RWPE2 (cell line): Measurements from ENCODE around the gene CD300LD.

Experiments
- ATAC-seq: fragments of 200-7000 bp; cut with Tn5 transposase; 3 replicates; pipeline ENCODE4 v1.9.1; 2021; ENCODE audit warnings: low read depth
- DNase-seq: peaks from one replicate; pipeline ENCODE4 v3.0.0-alpha.2; 2020; ENCODE audit warnings: low spot score
- H3K27ac ChIP-seq: fragments of 450-650 bp; 2 replicates; pipeline ENCODE4 v1.5.1; 2017; ENCODE audit warnings: mild to moderate bottlenecking; ENCODE audit not compliant: poor library complexity, severe bottlenecking
- H3K27me3 ChIP-seq: fragments of 250-450 bp; sonication (Bioruptor Pico); 2 replicates; pipeline ENCODE4 v1.5.1; 2021; ENCODE audit warnings: mild to moderate bottlenecking, moderate library complexity; ENCODE audit not compliant: insufficient read depth, poor library complexity, severe bottlenecking
- H3K36me3 ChIP-seq: fragments of 250-450 bp; sonication (Bioruptor Pico); 2 replicates; pipeline ENCODE4 v1.5.1; 2020; ENCODE audit warnings: low read depth, mild to moderate bottlenecking, moderate library complexity
- H3K4me1 ChIP-seq: fragments of 250-450 bp; sonication (Bioruptor Pico); 2 replicates; pipeline ENCODE4 v1.5.1; 2021; ENCODE audit warnings: mild to moderate bottlenecking, moderate library complexity; ENCODE audit not compliant: insufficient read depth, poor library complexity, severe bottlenecking
- H3K4me3 ChIP-seq: fragments of 250-450 bp; sonication (Bioruptor Pico); 2 replicates; pipeline ENCODE4 v1.5.1; 2021; ENCODE audit warnings: mild to moderate bottlenecking, moderate library complexity; ENCODE audit not compliant: severe bottlenecking
- H3K9me3 ChIP-seq: fragments of 250-450 bp; sonication (Bioruptor Pico); 2 replicates; pipeline ENCODE4 v1.5.1; 2021; ENCODE audit warnings: mild to moderate bottlenecking, moderate library complexity; ENCODE audit not compliant: severe bottlenecking
- CTCF ChIP-seq: fragments of 450-650 bp; IDR thresholded peaks from one replicate; pipeline ENCODE4 v1.5.1; 2017; ENCODE audit warnings: mild to moderate bottlenecking, moderate library complexity; ENCODE audit not compliant: poor library complexity, severe bottlenecking

The CD300LD gene

DNA sequence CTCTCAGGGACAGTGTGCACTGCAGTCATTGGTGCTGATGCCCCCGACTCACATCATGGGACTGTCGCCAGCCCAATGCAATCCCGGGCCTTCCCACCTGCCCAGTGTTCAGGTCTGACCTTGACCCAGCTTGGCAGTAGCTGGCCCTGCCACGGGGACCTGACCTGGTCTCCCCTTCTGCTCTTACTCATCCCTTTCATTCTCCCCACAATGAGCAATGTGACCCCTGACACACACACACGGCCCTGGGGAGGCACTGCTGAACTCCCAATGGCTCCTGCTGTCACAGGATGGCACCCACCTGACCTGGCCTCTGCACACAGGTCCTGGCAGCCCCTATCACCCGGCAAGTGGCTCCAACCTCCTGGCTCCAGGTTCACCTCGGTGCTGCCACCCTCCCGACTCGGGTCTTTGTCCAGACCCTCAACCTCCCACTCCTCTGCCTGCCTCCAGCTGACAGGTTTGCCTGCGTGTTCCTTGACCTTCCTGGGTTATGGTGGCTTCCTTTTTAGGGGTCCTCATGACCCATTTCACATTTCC lies 52.7 kb downstream of the CD300LD start:
- no peak for ATAC-seq
- Histone ChIP-seq H3K27me3 (peaks cover 21% of the 10 kb centered on the region), H3K9me3 (no peaks in the 10 kb centered on the region), H3K27ac (no peak overlapping the region), H3K4me3 (no peak overlapping the region), H3K4me1 (no peaks in the 10 kb centered on the region), H3K36me3 (no peaks in the 10 kb centered on the region)
- no peak for TF ChIP-seq CTCF
- DNase-seq = no peak

DNA sequence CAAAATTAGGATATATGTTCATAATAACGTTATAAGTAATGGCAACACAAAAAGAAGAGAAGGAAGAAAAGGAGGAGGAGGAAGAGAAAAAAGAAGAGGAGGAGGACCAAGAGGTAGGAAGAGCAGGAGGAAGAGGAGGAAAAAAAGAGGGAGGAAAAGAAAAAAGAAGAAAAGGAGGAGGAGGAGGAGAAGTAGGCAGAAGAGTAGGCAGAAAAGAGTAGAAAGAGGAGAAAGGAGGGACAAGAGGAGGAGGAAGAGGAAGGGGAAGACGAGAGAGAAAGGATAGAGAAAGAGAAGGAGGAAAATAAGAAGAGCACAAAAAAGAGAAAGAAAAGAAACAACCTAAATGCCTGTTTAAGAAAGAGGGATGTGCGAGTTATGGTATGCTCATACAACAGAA lies 55.2 kb downstream of the CD300LD start:
- no peak for DNase-seq
- no peak for TF ChIP-seq CTCF
- Histone ChIP-seq H3K4me1 (no peaks in the 10 kb centered on the region), H3K27me3 (peaks cover 22% of the 10 kb centered on the region), H3K36me3 (no peaks in the 10 kb centered on the region), H3K4me3 (no peak overlapping the region), H3K9me3 (no peaks in the 10 kb centered on the region), H3K27ac (no peak overlapping the region)
- ATAC-seq = no peak

- H3K9me3 ChIP-seq = no peaks in the 10 kb centered on the region
- H3K27me3 ChIP-seq = peaks cover 26% of the 10 kb centered on the region
- no peak for TF ChIP-seq CTCF
- DNase-seq = peak; percentile 9
- no peaks in the 10 kb centered on the region for H3K4me1 ChIP-seq
- no peak overlapping the region for H3K4me3 ChIP-seq
- no peak overlapping the region for H3K27ac ChIP-seq
- ATAC-seq = no peak
- no peaks in the 10 kb centered on the region for H3K36me3 ChIP-seq
These were observed 60.0 kb downstream of the CD300LD start for GRCh38 chr17:74532115-74532514.

DNA sequence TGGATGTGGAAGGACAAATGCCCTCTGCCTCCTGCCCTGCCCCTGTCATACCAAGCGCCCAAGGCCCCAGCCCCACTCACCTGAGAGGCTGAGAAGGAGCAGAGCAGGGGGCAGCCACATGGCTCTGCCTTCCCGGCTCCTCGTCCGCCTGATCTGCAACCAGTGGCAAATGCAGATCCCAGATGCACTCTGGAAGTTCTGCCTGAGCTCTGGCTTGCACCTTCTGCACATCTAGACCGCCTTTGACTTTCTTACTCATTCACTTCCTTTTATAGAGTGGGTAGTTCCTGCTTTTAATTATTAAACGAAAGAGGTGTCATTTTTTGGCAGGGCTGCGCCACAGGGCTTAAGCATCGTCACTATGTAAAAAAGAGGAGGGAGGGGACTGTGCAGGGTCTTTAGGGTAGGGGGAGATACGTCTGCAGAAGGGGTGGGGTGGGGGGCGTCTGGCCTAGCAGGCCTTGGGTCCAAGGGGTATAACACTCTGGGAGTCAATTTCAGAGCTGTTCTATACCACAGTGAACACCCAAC lies 60.8 kb downstream of the CD300LD start, which contains the start of gene CD300LB:
CD300LB (minus strand) TSS at position 245 of the 531 bp plus-strand sequence; CDS start at position 120, 125 bp downstream.
- Histone ChIP-seq H3K4me3 (no peak within 1 kb of the TSS), H3K9me3 (no peaks in the 10 kb centered on the region), H3K36me3 (no peaks in the 10 kb centered on the region), H3K4me1 (no peaks in the 10 kb centered on the region), H3K27me3 (peaks cover 19% of the 10 kb centered on the region), H3K27ac (no peak within 1 kb of the TSS)
- ATAC-seq = no peak
- peak; percentile 30 for DNase-seq
- no peak for TF ChIP-seq CTCF

DNA sequence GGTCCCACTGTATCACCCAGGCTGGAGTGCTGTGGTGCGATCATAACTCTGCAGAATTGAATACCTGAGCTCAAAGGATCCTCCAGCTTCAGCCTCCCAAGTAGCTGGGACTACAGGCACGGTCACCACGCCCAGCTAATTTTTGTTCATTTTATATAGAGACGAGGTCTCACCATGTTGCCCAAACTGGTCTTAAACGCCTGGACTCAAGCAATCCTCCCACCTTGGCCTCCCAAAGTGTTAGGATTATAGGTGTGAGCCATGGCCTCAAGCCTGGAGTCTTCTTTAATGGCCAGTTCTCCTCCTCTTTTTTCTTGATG lies 61.3 kb downstream of the CD300LD start:
- H3K27ac ChIP-seq = no peak overlapping the region
- no peaks in the 10 kb centered on the region for H3K9me3 ChIP-seq
- H3K36me3 ChIP-seq = no peaks in the 10 kb centered on the region
- DNase-seq (no peak), ATAC-seq (no peak)
- no peak for TF ChIP-seq CTCF
- H3K4me3 ChIP-seq = no peak overlapping the region
- no peaks in the 10 kb centered on the region for H3K4me1 ChIP-seq
- H3K27me3 ChIP-seq = peaks cover 19% of the 10 kb centered on the region
